MCF 10A (cell line): ENCODE measurements around the gene SMAD3. TPM values are rescaled to one million over a fixed set of nuclear protein-coding genes. Genes with fewer than 3 reads are reported as not detected.
A peak's percentile ranks its signal among the peaks of the same experiment; 100 is the strongest.

ENCODE experiments used
- BruUV-seq: library from RNA; stranded (reverse); fragments of 400-500 nt; replicated peaks from 2 replicates; lab custom pipeline; 2021; lab: Mats Ljungman, UMichigan
- CTCF ChIA-PET: fragments of 300-600 bp; sonication (Branson Sonifier 250); formaldehyde crosslinking; extraction: SDS; loops from one replicate; lab custom pipeline; 2021; ENCODE audit warnings: antibody characterized with exemption, inconsistent platforms; lab: Yijun Ruan, JAX
- POLR2A ChIA-PET: fragments of 300-600, 350-650 bp; sonication (Branson Sonifier 250); formaldehyde crosslinking; extraction: SDS; loops from one replicate; lab custom pipeline; 2020; ENCODE audit warnings: antibody characterized with exemption, inconsistent platforms; lab: Yijun Ruan, JAX
- DNase-seq: peaks from one replicate; pipeline ENCODE4 v3.0.0-alpha.2; 2018; ENCODE audit not compliant: unreplicated experiment
- H3K27ac Mint-ChIP-seq: one replicate; pipeline ENCODE4 v1.8.0; 2022; ENCODE audit warnings: mild to moderate bottlenecking, low read depth, mixed read lengths; ENCODE audit not compliant: unreplicated experiment
- H3K27me3 Mint-ChIP-seq: one replicate; pipeline ENCODE4 v1.8.0; 2022; ENCODE audit warnings: mixed read lengths; ENCODE audit not compliant: insufficient read depth, unreplicated experiment
- H3K36me3 Mint-ChIP-seq: one replicate; pipeline ENCODE4 v1.8.0; 2022; ENCODE audit warnings: mild to moderate bottlenecking, moderate library complexity, mixed read lengths; ENCODE audit not compliant: insufficient read depth, unreplicated experiment
- H3K4me1 Mint-ChIP-seq: one replicate; pipeline ENCODE4 v1.8.0; 2022; ENCODE audit warnings: mixed read lengths; ENCODE audit not compliant: insufficient read depth, unreplicated experiment
- H3K4me3 Mint-ChIP-seq: one replicate; pipeline ENCODE4 v1.8.0; 2022; ENCODE audit warnings: mild to moderate bottlenecking, moderate library complexity, mixed read lengths; ENCODE audit not compliant: unreplicated experiment
- H3K9me3 Mint-ChIP-seq: one replicate; pipeline ENCODE4 v1.8.0; 2022; ENCODE audit warnings: mixed read lengths; ENCODE audit not compliant: unreplicated experiment
- CTCF ChIP-seq: fragments of 200-600 bp; IDR thresholded peaks from one replicate; pipeline ENCODE4 v1.8.0; 2022; ENCODE audit warnings: antibody characterized with exemption, mild to moderate bottlenecking; ENCODE audit not compliant: unreplicated experiment
- intact Hi-C: fragments of 100-400 bp; cut with micrococcal nuclease; formaldehyde crosslinking; loops from 2 replicates; pipeline ENCODE4 v1.14.1; 2022
- total RNA-seq: library from RNA; stranded (reverse); gene quantifications from 2 replicates; pipeline ENCODE4 v1.2.3, GENCODE V29; 2022

The SMAD3 gene
- total RNA-seq, 1 experiment from 2014 or later = 19.9 TPM

- BruUV-seq = no TSS peak
- intact Hi-C loops = loop anchor here (2.0 to 5.0 kb wide), 3 partner anchors 18 to 58 kb away; partner anchors contain the start of gene SMAD3
- DNase-seq = no peak
- Mint-ChIP-seq H3K4me1 (peaks cover 53% of the 10 kb centered on the region), H3K9me3 (no peaks in the 10 kb centered on the region), H3K4me3 (peak overlapping the region; percentile 57), H3K27ac (peak overlapping the region; percentile 81), H3K36me3 (peaks cover 14% of the 10 kb centered on the region), H3K27me3 (no peaks in the 10 kb centered on the region)
- POLR2A ChIA-PET = interaction anchor here (0.6 to 7.9 kb wide), 25 partner anchors 9 to 1058 kb away, joined by 3 to 63 read pairs (median 6); partner anchors contain the start of genes AAGAB, IQCH and SMAD3
- CTCF ChIA-PET = interaction anchor here (0.6 to 2.5 kb wide), 3 partner anchors 10 to 179 kb away, joined by 3 to 6 read pairs (median 3); no protein-coding TSS in a partner anchor
- no peak for TF ChIP-seq CTCF
Measured at GRCh38 chr15:67124911-67125588, 59.6 kb downstream of the SMAD3 start.

GRCh38 chr15:67125589-67126502 lies 60.4 kb downstream of the SMAD3 start:
- BruUV-seq = TSS peak; percentile 69
- no peak for TF ChIP-seq CTCF
- ChIA-PET CTCF (interaction anchor here (0.6 to 2.5 kb wide), 4 partner anchors 9 to 178 kb away, joined by 3 to 6 read pairs (median 3); no protein-coding TSS in a partner anchor), POLR2A (interaction anchor here (0.6 to 7.9 kb wide), 27 partner anchors 9 to 1057 kb away, joined by 3 to 63 read pairs (median 4); partner anchors contain the start of genes AAGAB, IQCH and SMAD3)
- intact Hi-C loops = loop anchor here (2.0 to 5.0 kb wide), 3 partner anchors 19 to 59 kb away; partner anchors contain the start of gene SMAD3
- Mint-ChIP-seq H3K27ac (peak overlapping the region; percentile 81), H3K9me3 (no peaks in the 10 kb centered on the region), H3K36me3 (peaks cover 14% of the 10 kb centered on the region), H3K4me3 (peak overlapping the region; percentile 57), H3K4me1 (peaks cover 46% of the 10 kb centered on the region), H3K27me3 (no peaks in the 10 kb centered on the region)
- DNase-seq = peak; percentile 97

- Mint-ChIP-seq H3K36me3 (peaks cover 14% of the 10 kb centered on the region), H3K4me1 (peaks cover 46% of the 10 kb centered on the region), H3K27me3 (no peaks in the 10 kb centered on the region), H3K4me3 (peak overlapping the region; percentile 57), H3K27ac (peak overlapping the region; percentile 81), H3K9me3 (no peaks in the 10 kb centered on the region)
- no TSS peak for BruUV-seq
- TF ChIP-seq CTCF = no peak
- DNase-seq = no peak
- POLR2A ChIA-PET = interaction anchor here (0.8 to 7.9 kb wide), 14 partner anchors 8 to 1057 kb away, joined by 3 to 63 read pairs (median 6); partner anchors contain the start of genes AAGAB, IQCH and SMAD3
- CTCF ChIA-PET = interaction anchor here (0.6 to 2.5 kb wide), 3 partner anchors 8 to 170 kb away, joined by 3 to 6 read pairs (median 3); no protein-coding TSS in a partner anchor
- intact Hi-C loops = loop anchor here (5.0 kb wide), 2 partner anchors 51 to 59 kb away; partner anchors contain the start of gene SMAD3
Measured at GRCh38 chr15:67126551-67127330, 61.3 kb downstream of the SMAD3 start.
